GM12891 (cell line): Measurements from ENCODE around the gene TMEM190.

Experiments
- PAX5 ChIP-seq: IDR thresholded peaks from 2 replicates; pipeline ENCODE4 v1.6.1; 2011; ENCODE audit warnings: low read length, moderate library complexity, mild to moderate bottlenecking; ENCODE audit not compliant: insufficient read depth, severe bottlenecking
- POLR2A ChIP-seq: IDR thresholded peaks from 2 replicates; pipeline ENCODE4 v1.6.1; 2011; ENCODE audit warnings: low read depth, low read length, control low read depth
- POLR2AphosphoS5 ChIP-seq: IDR thresholded peaks from 2 replicates; pipeline ENCODE4 v1.6.1; 2011; ENCODE audit warnings: low read depth, low read length, control low read depth
- TAF1 ChIP-seq: IDR thresholded peaks from 2 replicates; pipeline ENCODE4 v1.6.1; 2011; ENCODE audit warnings: low read depth, low read length, control low read depth

GRCh38 chr19:55341595-55342531 is 34.8 kb upstream of the TMEM190 start:
- TF ChIP-seq POLR2A (no peak), PAX5 (no peak), TAF1 (no peak), POLR2AphosphoS5 (no peak)
